Karpas-422 (cell line): ENCODE results near the gene KNSTRN. TPM values are rescaled to one million over a fixed set of nuclear protein-coding genes. Genes with fewer than 3 reads are reported as not detected.
A peak's percentile ranks its signal among the peaks of the same experiment; 100 is the strongest.

Experiments used
- DNase-seq: peaks from one replicate; pipeline ENCODE4 v3.0.0-alpha.2; 2015
- H2AFZ ChIP-seq: fragments of 200-600 bp; sonication (generic); 2 replicates; pipeline ENCODE4 v1.6.1; 2014; ENCODE audit warnings: antibody characterized with exemption, low read length, mixed read lengths
- H3K27ac ChIP-seq: fragments of 200-600 bp; sonication (generic); 2 replicates; pipeline ENCODE4 v1.5.1; 2014; ENCODE audit warnings: mild to moderate bottlenecking, low read length, moderate library complexity
- H3K27me3 ChIP-seq: fragments of 200-600 bp; sonication (generic); 2 replicates; pipeline ENCODE4 v1.6.1; 2014; ENCODE audit warnings: low read length, mixed read lengths
- H3K36me3 ChIP-seq: fragments of 200-600 bp; sonication (generic); 2 replicates; pipeline ENCODE4 v1.6.1; 2014; ENCODE audit warnings: low read length, mixed read lengths; ENCODE audit not compliant: insufficient read depth
- H3K4me1 ChIP-seq: fragments of 200-600 bp; sonication (generic); 2 replicates; pipeline ENCODE4 v1.6.1; 2014; ENCODE audit warnings: mild to moderate bottlenecking, low read length, mixed read lengths
- H3K4me2 ChIP-seq: fragments of 200-600 bp; sonication (generic); 2 replicates; pipeline ENCODE4 v1.6.1; 2014; ENCODE audit warnings: low read length, low read depth, mild to moderate bottlenecking; ENCODE audit not compliant: poor library complexity, severe bottlenecking
- H3K4me3 ChIP-seq: fragments of 200-600 bp; sonication (generic); 2 replicates; pipeline ENCODE4 v1.5.1; 2014; ENCODE audit warnings: mild to moderate bottlenecking, antibody characterized with exemption, low read length, mixed read lengths
- H3K79me2 ChIP-seq: fragments of 200-600 bp; sonication (generic); 2 replicates; pipeline ENCODE4 v1.6.1; 2014; ENCODE audit warnings: mild to moderate bottlenecking, low read length, mixed read lengths
- H3K9ac ChIP-seq: fragments of 200-600 bp; sonication (generic); 2 replicates; pipeline ENCODE4 v1.6.0; 2014; ENCODE audit warnings: low read length
- H3K9me2 ChIP-seq: fragments of 200-600 bp; sonication (generic), shearing (Covaris generic); replicated peaks from 2 replicates; pipeline ENCODE4 v1.6.0; 2014; ENCODE audit warnings: mild to moderate bottlenecking, low read length, moderate library complexity; ENCODE audit not compliant: insufficient read depth
- H3K9me3 ChIP-seq: fragments of 300-700, 200-600 bp; sonication (generic); 2 replicates; pipeline ENCODE4 v1.6.1; 2014; ENCODE audit warnings: low read length, mixed read lengths
- H4K20me1 ChIP-seq: fragments of 200-600 bp; sonication (generic); 2 replicates; pipeline ENCODE4 v1.6.1; 2014; ENCODE audit warnings: mild to moderate bottlenecking, antibody characterized with exemption, low read length, low read depth; ENCODE audit not compliant: insufficient read depth
- total RNA-seq: library from RNA; depleted of rRNA; stranded (reverse); fragments of >200 nt; shearing (Covaris generic); gene quantifications from 2 replicates; pipeline ENCODE4 v1.2.3, GENCODE V29; 2014; ENCODE audit warnings: low replicate concordance

Gene KNSTRN
- total RNA-seq, 1 experiment from 2014 or later = 34.5 TPM

DNA sequence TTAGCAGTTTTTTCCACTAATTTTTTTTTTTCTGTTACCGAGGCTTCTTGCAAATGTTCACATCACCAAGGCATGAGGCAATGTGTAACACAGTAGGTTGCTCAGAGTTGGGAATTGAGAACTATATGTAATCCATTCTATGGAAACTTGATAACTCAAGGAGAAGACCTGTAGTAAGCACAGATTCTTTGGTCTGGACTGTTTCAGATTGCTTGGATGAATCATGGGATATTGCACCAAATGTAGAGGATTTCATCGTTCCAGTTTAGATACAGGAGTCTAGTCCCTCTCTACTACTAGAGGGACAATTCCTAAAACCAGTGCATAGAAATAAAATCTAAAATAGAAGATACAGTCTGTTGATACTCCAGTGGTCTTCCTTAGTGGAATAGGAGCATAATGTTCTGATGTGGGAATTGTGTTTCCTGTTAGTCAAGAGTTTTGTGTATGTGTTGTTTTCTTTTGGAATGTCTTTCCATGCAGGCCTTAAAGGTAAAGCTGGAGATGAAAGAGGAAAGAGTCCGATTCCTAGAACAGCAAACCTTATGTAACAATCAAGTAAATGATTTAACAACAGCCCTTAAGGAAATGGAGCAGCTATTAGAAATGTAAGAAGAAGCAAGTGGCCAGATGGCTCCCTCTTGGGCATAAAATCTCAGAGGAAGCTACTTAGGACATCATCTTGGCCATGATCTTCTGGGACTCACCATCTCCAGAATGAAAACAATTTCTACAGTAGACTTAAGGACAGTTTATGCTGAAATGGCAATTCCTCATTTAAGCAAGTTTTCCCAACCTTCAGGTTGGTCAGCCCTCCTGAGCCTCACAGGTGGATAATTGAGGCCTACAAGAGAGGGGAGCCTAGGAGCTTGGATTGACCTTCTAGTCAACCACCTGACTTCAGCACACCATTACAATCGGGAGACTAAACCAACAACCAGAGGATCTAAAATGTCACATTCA is 10.7 kb downstream of the KNSTRN start:
- Histone ChIP-seq H3K27me3 (no peaks in the 10 kb centered on the region), H3K4me1 (no peaks in the 10 kb centered on the region), H3K9me3 (no peaks in the 10 kb centered on the region), H3K9ac (no peak overlapping the region), H3K4me3 (no peak overlapping the region), H3K36me3 (peaks cover 48% of the 10 kb centered on the region), H4K20me1 (no peaks in the 10 kb centered on the region), H2AFZ (no peak overlapping the region), H3K9me2 (no peaks in the 10 kb centered on the region), H3K79me2 (no peaks in the 10 kb centered on the region), H3K4me2 (no peak overlapping the region), H3K27ac (no peak overlapping the region)
- DNase-seq = no peak

DNA sequence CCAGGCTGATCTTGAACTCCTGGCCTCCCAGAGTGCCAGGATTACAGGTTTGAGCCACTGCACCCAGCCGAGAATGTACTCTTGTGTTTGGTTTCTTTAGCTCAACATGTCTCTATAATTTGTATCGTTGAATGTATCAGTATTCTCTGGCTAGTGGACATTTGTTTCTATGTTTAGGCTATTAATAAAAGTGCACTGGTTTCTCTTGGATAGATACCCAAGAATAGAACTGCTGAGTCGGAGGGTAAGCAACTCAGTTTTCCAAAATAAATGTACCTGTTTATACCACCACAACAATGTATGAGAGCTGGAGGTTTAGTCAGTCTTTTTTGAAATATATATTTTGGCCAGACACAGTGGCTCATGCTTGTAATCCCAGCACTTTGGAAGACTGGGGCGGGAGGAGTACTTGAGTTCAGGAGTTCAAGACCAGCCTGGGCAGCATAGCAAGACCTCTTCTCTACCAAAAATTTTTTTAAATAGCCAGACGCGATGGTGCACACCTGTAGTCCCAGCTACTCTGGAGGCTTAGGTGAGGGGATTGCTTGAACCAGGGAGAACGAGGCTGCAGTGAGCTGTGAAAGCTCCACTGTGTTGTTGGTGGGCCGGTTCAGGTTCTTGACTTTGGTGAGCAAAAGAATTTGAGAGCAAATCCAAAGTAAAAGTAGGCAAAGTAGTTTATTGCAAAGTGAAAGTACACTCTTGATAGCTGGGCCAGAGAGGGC is 15.3 kb downstream of the KNSTRN start:
- no peak for DNase-seq
- no peaks in the 10 kb centered on the region for H4K20me1 ChIP-seq
- H3K4me3 ChIP-seq = no peak overlapping the region
- no peaks in the 10 kb centered on the region for H3K9me3 ChIP-seq
- H3K9me2 ChIP-seq = no peaks in the 10 kb centered on the region
- peaks cover 13% of the 10 kb centered on the region for H3K36me3 ChIP-seq
- no peaks in the 10 kb centered on the region for H3K27me3 ChIP-seq
- no peak overlapping the region for H3K9ac ChIP-seq
- no peaks in the 10 kb centered on the region for H3K4me1 ChIP-seq
- no peak overlapping the region for H3K27ac ChIP-seq
- no peak overlapping the region for H3K4me2 ChIP-seq
- H2AFZ ChIP-seq = no peak overlapping the region
- H3K79me2 ChIP-seq = no peaks in the 10 kb centered on the region

DNA sequence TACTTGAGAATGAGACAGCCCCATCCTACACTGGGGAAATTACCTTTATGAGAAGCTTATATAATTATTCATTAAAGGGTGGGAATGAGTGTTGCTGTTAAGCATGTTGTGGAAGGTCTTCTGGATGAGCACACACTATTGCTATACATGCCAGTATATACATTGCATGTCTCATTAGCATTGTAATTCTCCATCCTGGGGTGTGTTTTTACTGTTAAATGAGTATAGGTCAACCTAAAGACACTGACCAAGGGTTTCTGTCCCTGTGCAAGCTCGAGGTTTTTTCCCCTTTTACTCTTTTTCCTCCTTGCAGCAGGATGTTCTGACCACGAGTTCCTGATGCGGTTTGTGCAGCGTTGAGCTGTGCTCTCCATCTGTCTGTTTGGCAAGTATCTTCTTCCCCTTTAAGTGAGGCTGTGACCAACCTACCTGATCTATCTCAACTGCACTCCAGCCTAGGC is 15.9 kb downstream of the KNSTRN start:
- no peak for DNase-seq
- H3K27ac ChIP-seq = no peak overlapping the region
- H3K9me3 ChIP-seq = no peaks in the 10 kb centered on the region
- H3K36me3 ChIP-seq = peaks cover 8% of the 10 kb centered on the region; the same call in 1 of the 2 replicates
- no peaks in the 10 kb centered on the region for H3K4me1 ChIP-seq
- H3K9me2 ChIP-seq = no peaks in the 10 kb centered on the region
- H3K79me2 ChIP-seq = no peaks in the 10 kb centered on the region
- H3K27me3 ChIP-seq = no peaks in the 10 kb centered on the region
- no peak overlapping the region for H3K4me2 ChIP-seq
- no peak overlapping the region for H2AFZ ChIP-seq
- no peaks in the 10 kb centered on the region for H4K20me1 ChIP-seq
- H3K4me3 ChIP-seq = no peak overlapping the region
- no peak overlapping the region for H3K9ac ChIP-seq

GRCh38 chr15:40399370-40399769 is 16.8 kb downstream of the KNSTRN start:
- H3K9ac ChIP-seq = no peak overlapping the region
- DNase-seq = no peak
- no peaks in the 10 kb centered on the region for H4K20me1 ChIP-seq
- H3K4me1 ChIP-seq = no peaks in the 10 kb centered on the region
- no peaks in the 10 kb centered on the region for H3K9me2 ChIP-seq
- no peaks in the 10 kb centered on the region for H3K79me2 ChIP-seq
- no peaks in the 10 kb centered on the region for H3K9me3 ChIP-seq
- no peaks in the 10 kb centered on the region for H3K36me3 ChIP-seq
- no peak overlapping the region for H3K4me2 ChIP-seq
- no peak overlapping the region for H3K27ac ChIP-seq
- H3K4me3 ChIP-seq = no peak overlapping the region
- no peaks in the 10 kb centered on the region for H3K27me3 ChIP-seq
- H2AFZ ChIP-seq = no peak overlapping the region

DNA sequence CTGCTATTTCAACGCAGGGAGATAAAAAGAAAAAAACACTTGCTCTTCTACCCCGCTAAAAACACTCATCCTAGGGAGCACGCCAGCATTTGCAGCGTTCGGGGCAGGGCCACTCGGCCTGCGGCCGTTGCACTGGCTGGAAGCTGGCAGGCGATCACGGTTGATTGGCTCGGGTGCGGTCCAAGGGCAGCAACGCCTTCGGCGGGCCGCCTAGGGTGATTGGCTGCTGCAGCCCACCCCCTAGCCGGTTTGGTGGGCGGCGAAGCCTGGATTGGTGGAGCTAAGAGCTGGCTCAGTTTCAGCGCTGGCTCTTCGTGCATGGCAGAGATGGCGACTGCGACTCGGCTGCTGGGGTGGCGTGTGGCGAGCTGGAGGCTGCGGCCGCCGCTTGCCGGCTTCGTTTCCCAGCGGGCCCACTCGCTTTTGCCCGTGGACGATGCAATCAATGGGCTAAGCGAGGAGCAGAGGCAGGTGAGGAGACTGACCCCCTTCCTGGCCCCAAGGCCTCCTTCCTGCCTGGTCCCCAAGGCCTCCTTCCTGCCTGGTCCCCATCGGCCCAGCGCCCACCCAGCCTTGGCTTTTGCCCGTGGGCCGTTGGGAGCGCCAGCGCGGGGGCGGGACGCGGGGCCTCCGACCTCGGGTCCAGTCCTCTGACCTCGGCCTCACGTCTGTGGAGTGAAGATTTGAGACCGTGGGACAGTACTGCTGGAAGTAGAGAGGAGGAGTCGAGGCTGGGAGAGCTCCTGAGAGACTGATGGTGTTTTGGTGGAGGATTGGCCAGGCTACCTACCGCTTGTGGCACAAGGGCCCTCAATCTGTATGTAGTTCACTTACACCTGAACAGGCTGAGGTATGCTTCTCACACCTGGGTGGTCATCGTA is 23.2 kb downstream of the KNSTRN start, which contains the start of gene IVD:
TSS of gene IVD (plus strand) at position 295 of the 881 bp plus-strand sequence. CDS start at position 328, 33 bp downstream.
- Histone ChIP-seq H2AFZ (peak within 1 kb of the TSS; percentile 75), H4K20me1 (no peaks in the 10 kb centered on the region), H3K4me3 (peak within 1 kb of the TSS; percentile 77), H3K9ac (peak within 1 kb of the TSS; percentile 89), H3K79me2 (peaks cover 29% of the 10 kb centered on the region), H3K9me2 (no peaks in the 10 kb centered on the region), H3K4me2 (peak within 1 kb of the TSS; percentile 86), H3K27me3 (no peaks in the 10 kb centered on the region), H3K27ac (peak within 1 kb of the TSS; percentile 59), H3K4me1 (peaks cover 26% of the 10 kb centered on the region), H3K36me3 (peaks cover 19% of the 10 kb centered on the region; the same call in 1 of the 2 replicates), H3K9me3 (no peaks in the 10 kb centered on the region)
- peak; percentile 97 for DNase-seq

GRCh38 chr15:40407330-40407990 is 24.9 kb downstream of the KNSTRN start:
- no peaks in the 10 kb centered on the region for H3K9me3 ChIP-seq
- no peak overlapping the region for H2AFZ ChIP-seq
- H3K36me3 ChIP-seq = peaks cover 31% of the 10 kb centered on the region
- peak; percentile 61 for DNase-seq
- peak overlapping the region; percentile 89 for H3K9ac ChIP-seq
- no peak overlapping the region for H3K27ac ChIP-seq
- H3K79me2 ChIP-seq = peaks cover 29% of the 10 kb centered on the region
- peak overlapping the region; percentile 77 for H3K4me3 ChIP-seq
- peak overlapping the region; percentile 86 for H3K4me2 ChIP-seq
- H3K9me2 ChIP-seq = no peaks in the 10 kb centered on the region
- no peaks in the 10 kb centered on the region for H4K20me1 ChIP-seq
- no peaks in the 10 kb centered on the region for H3K27me3 ChIP-seq
- H3K4me1 ChIP-seq = peaks cover 26% of the 10 kb centered on the region

- Histone ChIP-seq H3K27ac (no peak overlapping the region), H3K79me2 (peaks cover 29% of the 10 kb centered on the region), H3K4me2 (no peak overlapping the region), H3K9me2 (no peaks in the 10 kb centered on the region), H3K9me3 (no peaks in the 10 kb centered on the region), H3K27me3 (no peaks in the 10 kb centered on the region), H3K4me3 (no peak overlapping the region), H3K36me3 (peaks cover 36% of the 10 kb centered on the region), H3K9ac (no peak overlapping the region), H3K4me1 (peaks cover 26% of the 10 kb centered on the region), H4K20me1 (no peaks in the 10 kb centered on the region), H2AFZ (no peak overlapping the region)
- no peak for DNase-seq
Measured at GRCh38 chr15:40409366-40409765, 26.8 kb downstream of the KNSTRN start.
